T-cell (primary cell): ENCODE results near the gene AGAP1. TPM values are rescaled to one million over a fixed set of nuclear protein-coding genes. Genes with fewer than 3 reads are reported as not detected.
"Not testable (repeated sequence)": the region's sequence is repeated elsewhere in the genome, so short reads cannot be mapped to it uniquely, and the experiment has no call there.

ENCODE experiments used
- ATAC-seq, 4 experiments: fragments of 200-7000 bp in 3 of 4; fragments of 150-1000 bp in 1 of 4; cut with Tn5 transposase; replicated peaks in 1 of 4; 1 replicate in 3 of 4; 2 replicates in 1 of 4; pipeline ENCODE4 v1.10.0; 2021; ENCODE audit warnings: moderate library complexity in 3 of 4, mild to moderate bottlenecking in 2 of 4, moderate number of reproducible peaks in 1 of 4
- CTCF ChIA-PET, 2 donors: fragments of 300-600 bp; sonication (Branson Sonifier 250); formaldehyde crosslinking; loops; one replicate each; lab custom pipeline; 2022; ENCODE audit warnings: antibody characterized with exemption in 2 of 2; lab: Charles Lee
- POLR2A ChIA-PET, 2 donors: fragments of 300-600 bp; sonication (Branson Sonifier 250); formaldehyde crosslinking; loops; one replicate each; lab custom pipeline; 2022; ENCODE audit warnings: antibody characterized with exemption in 2 of 2; lab: Charles Lee
- DNase-seq, 35 experiments: peaks; one replicate each; pipeline versions ENCODE4 v3.0.0 to v3.0.0-alpha.2; 2013 to 2023
- H3K27ac ChIP-seq: one replicate; pipeline ENCODE4 v1.5.1; 2013; ENCODE audit warnings: low read length
- H3K27me3 ChIP-seq, 2 experiments: replicated peaks in 1 of 2; 1 replicate in 1 of 2; 2 replicates in 1 of 2; pipeline versions ENCODE4 v1.6.1 to v1.7.0; 2013; ENCODE audit warnings: low read length in 1 of 2, mixed read lengths in 1 of 2; ENCODE audit not compliant: control insufficient read depth in 2 of 2, insufficient read depth in 2 of 2; ENCODE audit errors: extremely low read depth in 1 of 2
- H3K36me3 ChIP-seq, 2 donors: 1 replicate in 1 of 2; 2 replicates in 1 of 2; pipeline versions ENCODE4 v1.6.1 to v1.7.0; 2013; ENCODE audit warnings: low read length in 1 of 2; ENCODE audit not compliant: control insufficient read depth in 2 of 2, insufficient read depth in 1 of 2; ENCODE audit errors: extremely low read depth in 1 of 2
- H3K4me1 ChIP-seq, 2 experiments: 1 replicate in 1 of 2; 2 replicates in 1 of 2; pipeline versions ENCODE4 v1.6.1 to v1.7.0; 2013; ENCODE audit warnings: low read length in 2 of 2, mixed read lengths in 1 of 2; ENCODE audit not compliant: insufficient read depth in 2 of 2, control insufficient read depth in 1 of 2; ENCODE audit errors: extremely low read depth in 1 of 2
- H3K4me3 ChIP-seq, 2 donors: 1 replicate in 1 of 2; 2 replicates in 1 of 2; pipeline versions ENCODE4 v1.5.1 to v1.7.0; 2013; ENCODE audit warnings: mild to moderate bottlenecking in 2 of 2, low read length in 1 of 2, moderate library complexity in 1 of 2; ENCODE audit not compliant: control insufficient read depth in 1 of 2; ENCODE audit errors: extremely low read depth in 1 of 2
- H3K9me3 ChIP-seq: 2 replicates; pipeline ENCODE4 v1.7.0; 2013
- H3K27ac Mint-ChIP-seq, 2 donors: one replicate each; pipeline ENCODE4 v1.8.0; 2020 to 2021; ENCODE audit warnings: mild to moderate bottlenecking in 2 of 2, mixed read lengths in 2 of 2
- H3K27me3 Mint-ChIP-seq, 2 donors: one replicate each; pipeline ENCODE4 v1.8.0; 2021 to 2022; ENCODE audit warnings: mixed read lengths in 2 of 2
- H3K36me3 Mint-ChIP-seq: one replicate; pipeline ENCODE4 v1.8.0; 2021; ENCODE audit warnings: mixed read lengths
- H3K4me1 Mint-ChIP-seq, 3 donors: one replicate each; pipeline ENCODE4 v1.8.0; 2020 to 2022; ENCODE audit warnings: mixed read lengths in 3 of 3, mild to moderate bottlenecking in 1 of 3
- H3K4me3 Mint-ChIP-seq, 3 donors: one replicate each; pipeline ENCODE4 v1.8.0; 2020 to 2022; ENCODE audit warnings: mild to moderate bottlenecking in 3 of 3, mixed read lengths in 3 of 3, moderate library complexity in 3 of 3
- H3K9me3 Mint-ChIP-seq, 3 donors: one replicate each; pipeline ENCODE4 v1.8.0; 2020 to 2022; ENCODE audit warnings: mixed read lengths in 3 of 3
- WGBS: methylation state at CpG from one replicate; pipeline ENCODE4 v1.1.5; 2013; ENCODE audit warnings: missing lambda C conversion rate; ENCODE audit not compliant: insufficient coverage; 5-methylcytosine and 5-hydroxymethylcytosine counted together
- total RNA-seq, 35 experiments: library from RNA in 6 of 35; stranded (reverse) in 6 of 35; fragments of 120-200 nt in 1 of 35; gene quantifications; one replicate each; pipeline versions ENCODE4 v1.2.1 to v1.2.4 and lab custom pipeline; 2013 to 2026

Gene AGAP1
- total RNA-seq, 5 donors from 2014 or later (not counting 1 experiment from before 2014, with no cell fraction given), result 3.9 to 15.6 (median 5.2) TPM

DNA sequence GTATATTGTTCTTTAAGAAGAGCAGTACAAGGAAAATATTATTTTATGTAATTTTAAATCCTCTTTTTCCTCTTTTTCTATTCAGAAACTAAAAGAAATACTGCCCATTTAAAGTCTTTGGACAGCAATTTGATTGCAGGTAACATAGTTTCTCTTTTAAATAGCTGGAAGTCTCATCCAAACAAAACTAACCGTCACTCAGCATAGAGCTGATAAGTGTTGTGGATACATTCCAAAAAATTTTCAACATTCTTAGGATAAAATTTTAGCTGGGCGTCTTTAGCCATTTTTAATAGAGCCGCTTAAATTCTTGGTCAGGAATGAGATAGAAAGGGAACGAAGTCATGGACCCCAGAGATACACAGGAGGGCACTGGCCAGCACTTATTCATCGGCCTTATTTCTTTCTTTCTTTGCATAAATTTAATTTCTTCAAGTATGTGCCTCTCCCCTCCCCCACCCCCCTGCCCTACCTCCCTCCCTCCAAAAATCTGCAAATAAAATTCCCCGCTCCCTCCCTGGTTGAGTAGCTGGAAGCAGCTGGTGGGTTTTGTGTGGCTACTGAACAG lies 592.6 kb downstream of the AGAP1 start:
- no peaks in the 10 kb centered on the region for H3K9me3 ChIP-seq
- Mint-ChIP-seq H3K27me3 (peaks cover 6 to 16% of the 10 kb centered on the region in 2 donors), H3K4me1 (no peaks in the 10 kb centered on the region), H3K4me3 (no peak overlapping the region), H3K27ac (no peak overlapping the region), H3K9me3 (no peaks in the 10 kb centered on the region), H3K36me3 (no peaks in the 10 kb centered on the region)
- no peak overlapping the region for H3K4me3 ChIP-seq
- no peak for ATAC-seq
- ChIA-PET CTCF (no interaction called here), POLR2A (interaction anchor here in 1 of 2 donors (0.6 kb wide), 1 partner anchor 159 kb away, joined by 3 read pairs; no protein-coding TSS in a partner anchor)
- 100% methylated on average over 1 of the region's 6 CpGs for WGBS
- no peak overlapping the region for H3K27ac ChIP-seq
- no peak for DNase-seq
- H3K4me1 ChIP-seq, result no peaks in the 10 kb centered on the region
- H3K36me3 ChIP-seq, result no peaks in the 10 kb centered on the region
- peaks cover 0 to 4% of the 10 kb centered on the region in 2 experiments for H3K27me3 ChIP-seq

DNA sequence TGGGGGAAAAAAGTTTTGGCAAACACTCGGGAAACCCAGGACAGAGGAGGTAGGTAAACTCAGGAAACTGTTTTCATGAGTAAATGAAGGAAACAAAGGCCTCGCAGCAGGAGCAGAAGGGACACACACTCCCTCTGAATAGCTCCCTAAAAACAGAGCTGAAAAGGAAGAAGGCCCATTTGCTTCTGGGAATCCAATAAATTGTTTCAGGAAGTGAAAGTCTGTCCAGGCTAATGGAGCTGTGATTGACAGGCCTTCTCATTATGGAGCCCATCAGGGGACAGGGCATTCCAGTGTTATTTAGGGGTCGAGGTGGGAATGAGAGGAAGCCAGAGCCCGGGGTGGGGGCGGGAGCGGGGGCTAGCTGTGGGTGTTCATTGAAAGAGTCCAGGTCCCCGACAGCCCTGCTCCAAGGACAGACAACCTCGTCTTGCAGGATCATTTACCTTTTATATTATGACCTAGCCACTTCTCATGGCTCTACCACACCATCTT lies 593.2 kb downstream of the AGAP1 start:
- no peak overlapping the region for H3K4me3 Mint-ChIP-seq
- H3K9me3 Mint-ChIP-seq, result no peaks in the 10 kb centered on the region
- ATAC-seq (no peak), DNase-seq (no peak)
- WGBS, result 20% methylated on average over 1 of the region's 8 CpGs
- H3K4me3 ChIP-seq, result no peak overlapping the region
- H3K27ac ChIP-seq, result no peak overlapping the region
- peaks cover 7 to 16% of the 10 kb centered on the region in 2 donors for H3K27me3 Mint-ChIP-seq
- H3K27ac Mint-ChIP-seq, result no peak overlapping the region
- ChIA-PET CTCF (no interaction called here), POLR2A (interaction anchor here in 1 of 2 donors (0.6 kb wide), 1 partner anchor 160 kb away, joined by 3 read pairs; no protein-coding TSS in a partner anchor)
- H3K36me3 ChIP-seq, result no peaks in the 10 kb centered on the region
- no peaks in the 10 kb centered on the region for H3K36me3 Mint-ChIP-seq
- H3K4me1 ChIP-seq, result no peaks in the 10 kb centered on the region
- no peaks in the 10 kb centered on the region for H3K9me3 ChIP-seq
- no peaks in the 10 kb centered on the region for H3K4me1 Mint-ChIP-seq
- peaks cover 0 to 4% of the 10 kb centered on the region in 2 experiments for H3K27me3 ChIP-seq

- CTCF ChIA-PET, result no interaction called here
- ATAC-seq (no peak), DNase-seq (no peak)
- no peaks in the 10 kb centered on the region for H3K4me1 Mint-ChIP-seq
- no peaks in the 10 kb centered on the region for H3K4me1 ChIP-seq
- 67% methylated on average over 1 of the region's 8 CpGs for WGBS
- H3K27me3 Mint-ChIP-seq, result peaks cover 7 to 16% of the 10 kb centered on the region in 2 donors
- no peaks in the 10 kb centered on the region for H3K36me3 Mint-ChIP-seq
- H3K27ac Mint-ChIP-seq, result no peak overlapping the region
- no peak overlapping the region for H3K27ac ChIP-seq
- no peaks in the 10 kb centered on the region for H3K36me3 ChIP-seq
- H3K4me3 Mint-ChIP-seq, result no peak overlapping the region
- H3K27me3 ChIP-seq, result peaks cover 0 to 4% of the 10 kb centered on the region in 2 experiments
- no peaks in the 10 kb centered on the region for H3K9me3 ChIP-seq
- no peaks in the 10 kb centered on the region for H3K9me3 Mint-ChIP-seq
- H3K4me3 ChIP-seq, result no peak overlapping the region
- POLR2A ChIA-PET, result no interaction called here
Observed at GRCh38 chr2:236088368-236089057, 594.7 kb downstream of the AGAP1 start.

GRCh38 chr2:236089271-236090026 lies 595.6 kb downstream of the AGAP1 start:
- 95% methylated on average over 7 of the region's 12 CpGs for WGBS
- H3K4me3 Mint-ChIP-seq, result no peak overlapping the region
- CTCF ChIA-PET, result no interaction called here
- POLR2A ChIA-PET, result no interaction called here
- no peaks in the 10 kb centered on the region for H3K4me1 Mint-ChIP-seq
- H3K9me3 Mint-ChIP-seq, result no peaks in the 10 kb centered on the region
- no peak overlapping the region for H3K27ac Mint-ChIP-seq
- DNase-seq, result no peak
- Histone ChIP-seq H3K9me3 (no peaks in the 10 kb centered on the region), H3K36me3 (no peaks in the 10 kb centered on the region), H3K4me3 (no peak overlapping the region), H3K4me1 (no peaks in the 10 kb centered on the region), H3K27ac (no peak overlapping the region), H3K27me3 (peaks cover 0 to 2% of the 10 kb centered on the region in 2 experiments)
- ATAC-seq, result no peak
- H3K36me3 Mint-ChIP-seq, result no peaks in the 10 kb centered on the region
- peaks cover 5 to 9% of the 10 kb centered on the region in 2 donors for H3K27me3 Mint-ChIP-seq

DNA sequence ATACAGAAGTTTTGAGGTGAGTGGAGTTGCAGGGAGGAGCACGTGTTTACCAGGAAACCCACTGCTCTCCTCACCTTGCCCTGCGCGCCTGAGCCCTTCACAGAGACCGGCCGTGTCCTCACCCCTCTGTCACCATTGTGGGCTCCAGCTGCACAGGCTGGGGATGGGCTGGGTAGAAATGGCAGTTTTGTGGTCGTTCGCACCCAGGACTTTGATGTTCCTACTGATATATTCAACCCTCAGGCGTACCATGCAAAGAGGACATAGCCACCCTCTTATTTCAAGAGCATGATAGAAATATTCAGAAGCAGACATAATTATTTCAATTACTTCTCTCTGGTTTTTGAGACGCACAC lies 596.2 kb downstream of the AGAP1 start:
- Histone ChIP-seq H3K4me1 (no peaks in the 10 kb centered on the region), H3K27me3 (peaks cover 0 to 2% of the 10 kb centered on the region in 2 experiments), H3K9me3 (no peaks in the 10 kb centered on the region), H3K36me3 (no peaks in the 10 kb centered on the region), H3K27ac (no peak overlapping the region), H3K4me3 (no peak overlapping the region)
- ATAC-seq (no peak), DNase-seq (no peak)
- Mint-ChIP-seq H3K27ac (no peak overlapping the region), H3K36me3 (no peaks in the 10 kb centered on the region), H3K4me3 (no peak overlapping the region), H3K4me1 (no peaks in the 10 kb centered on the region), H3K27me3 (peaks cover 5 to 9% of the 10 kb centered on the region in 2 donors), H3K9me3 (no peaks in the 10 kb centered on the region)
- ChIA-PET POLR2A (no interaction called here), CTCF (no interaction called here)
- WGBS, result no CpG with 5 or more reads among the region's 9 CpGs

DNA sequence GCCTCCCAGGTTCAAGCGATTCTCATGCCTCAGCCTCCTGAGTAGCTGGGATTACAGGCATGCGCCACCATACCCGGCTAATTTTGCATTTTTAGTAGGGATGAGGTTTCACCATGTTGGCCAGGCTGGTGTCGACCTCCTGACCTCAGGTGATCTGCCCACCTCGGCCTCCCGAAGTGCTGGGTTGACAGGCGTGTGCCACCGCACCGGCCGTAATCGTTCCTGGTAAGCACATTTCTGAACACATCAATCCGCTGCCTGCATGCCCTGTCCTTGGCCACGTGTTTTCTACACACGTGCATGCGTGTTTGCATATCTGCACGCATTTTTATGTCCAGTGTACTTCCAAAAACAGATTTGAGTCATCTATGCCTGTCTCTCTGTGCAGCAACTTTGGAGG lies 597.0 kb downstream of the AGAP1 start:
- H3K27ac Mint-ChIP-seq, H3K27me3 Mint-ChIP-seq, H3K27me3 ChIP-seq, CTCF ChIA-PET, POLR2A ChIA-PET, H3K4me1 ChIP-seq, H3K9me3 ChIP-seq, H3K4me3 Mint-ChIP-seq, H3K9me3 Mint-ChIP-seq, H3K36me3 ChIP-seq, H3K27ac ChIP-seq, ATAC-seq, H3K4me1 Mint-ChIP-seq, H3K4me3 ChIP-seq, H3K36me3 Mint-ChIP-seq, DNase-seq: not testable (repeated sequence)
- WGBS, result 87% methylated on average over 16 of the region's 16 CpGs
